ENCODE results near the gene KCNK7. TPM values are rescaled to one million over a fixed set of nuclear protein-coding genes. Genes with fewer than 3 reads are reported as not detected.

Gene KCNK7
- total and polyA plus RNA-seq, 4 donors = 0.46 to 2.8 (median 1.3) TPM

GRCh38 chr11:65619281-65619928 is 23.8 kb upstream of the KCNK7 start:
- peaks cover 0 to 9% (median 6%) of the 10 kb centered on the region in 5 donors for H3K4me1 ChIP-seq (ENCODE audit: control insufficient read depth in 5 of 5, insufficient read depth in 5 of 5, low read length in 5 of 5)
- DNase-seq = no peak
- H3K9ac ChIP-seq (ENCODE audit: insufficient read depth in 1 of 2, low read length in 2 of 2) = no peak overlapping the region
- H3K27me3 ChIP-seq (ENCODE audit: control insufficient read depth in 3 of 3, insufficient read depth in 3 of 3, low read length in 2 of 3) = no peaks in the 10 kb centered on the region
- TF ChIP-seq CTCF (IDR thresholded peaks at IDR 0.05; ENCODE audit: control extremely low read depth, extremely low read depth) = no peak
- H3K27ac ChIP-seq (ENCODE audit: low read depth in 1 of 2, low read length in 1 of 2) = no peak overlapping the region
- peaks cover 0 to 58% (median 23%) of the 10 kb centered on the region in 4 donors for H3K36me3 ChIP-seq (ENCODE audit: control insufficient read depth in 4 of 4, insufficient read depth in 4 of 4, low read length in 4 of 4)
- no peak for ATAC-seq (ENCODE audit: insufficient read depth, low FRiP score)
- no peak overlapping the region for H3K4me3 ChIP-seq
- 95 to 97% methylated on average over 29 of the region's 29 CpGs for WGBS, 2 donors
- no peaks in the 10 kb centered on the region for H3K9me3 ChIP-seq (ENCODE audit: control insufficient read depth in 4 of 4, insufficient read depth in 3 of 4, low read length in 3 of 4)

DNA sequence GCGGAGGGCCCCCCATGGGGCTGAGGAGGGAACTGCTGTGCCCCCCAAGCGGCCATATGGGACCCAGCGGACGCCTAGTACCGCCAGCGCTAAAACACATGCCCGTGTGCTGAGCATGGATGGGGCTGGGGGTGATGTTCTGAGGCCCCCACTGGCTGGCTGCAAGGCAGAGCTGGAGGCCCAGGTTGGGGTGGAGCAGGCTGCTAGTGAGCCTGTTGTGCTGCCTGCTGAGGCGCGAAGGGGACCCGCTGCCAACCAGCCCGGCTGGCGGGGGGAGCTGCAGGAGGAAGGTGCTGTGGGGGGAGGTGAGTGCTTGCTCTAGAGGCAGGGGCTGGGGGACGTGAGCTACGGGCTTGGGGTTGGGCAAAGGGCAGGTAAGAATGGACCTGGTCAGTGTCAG is 23.2 kb upstream of the KCNK7 start:
- 95 to 98% methylated on average over 14 of the region's 14 CpGs for WGBS, 2 donors
- TF ChIP-seq CTCF (IDR thresholded peaks at IDR 0.05; ENCODE audit: control extremely low read depth, extremely low read depth) = no peak
- Histone ChIP-seq H3K27ac (ENCODE audit: low read depth in 1 of 2, low read length in 1 of 2) (no peak overlapping the region), H3K36me3 (ENCODE audit: control insufficient read depth in 4 of 4, insufficient read depth in 4 of 4, low read length in 4 of 4) (peaks cover 0 to 52% (median 21%) of the 10 kb centered on the region in 4 donors), H3K4me3 (no peak overlapping the region), H3K27me3 (ENCODE audit: control insufficient read depth in 3 of 3, insufficient read depth in 3 of 3, low read length in 2 of 3) (no peaks in the 10 kb centered on the region), H3K4me1 (ENCODE audit: control insufficient read depth in 5 of 5, insufficient read depth in 5 of 5, low read length in 5 of 5) (peaks cover 0 to 9% (median 6%) of the 10 kb centered on the region in 5 donors), H3K9me3 (ENCODE audit: control insufficient read depth in 4 of 4, insufficient read depth in 3 of 4, low read length in 3 of 4) (no peaks in the 10 kb centered on the region), H3K9ac (ENCODE audit: insufficient read depth in 1 of 2, low read length in 2 of 2) (no peak overlapping the region)
- no peak for DNase-seq
- no peak for ATAC-seq (ENCODE audit: insufficient read depth, low FRiP score)

DNA sequence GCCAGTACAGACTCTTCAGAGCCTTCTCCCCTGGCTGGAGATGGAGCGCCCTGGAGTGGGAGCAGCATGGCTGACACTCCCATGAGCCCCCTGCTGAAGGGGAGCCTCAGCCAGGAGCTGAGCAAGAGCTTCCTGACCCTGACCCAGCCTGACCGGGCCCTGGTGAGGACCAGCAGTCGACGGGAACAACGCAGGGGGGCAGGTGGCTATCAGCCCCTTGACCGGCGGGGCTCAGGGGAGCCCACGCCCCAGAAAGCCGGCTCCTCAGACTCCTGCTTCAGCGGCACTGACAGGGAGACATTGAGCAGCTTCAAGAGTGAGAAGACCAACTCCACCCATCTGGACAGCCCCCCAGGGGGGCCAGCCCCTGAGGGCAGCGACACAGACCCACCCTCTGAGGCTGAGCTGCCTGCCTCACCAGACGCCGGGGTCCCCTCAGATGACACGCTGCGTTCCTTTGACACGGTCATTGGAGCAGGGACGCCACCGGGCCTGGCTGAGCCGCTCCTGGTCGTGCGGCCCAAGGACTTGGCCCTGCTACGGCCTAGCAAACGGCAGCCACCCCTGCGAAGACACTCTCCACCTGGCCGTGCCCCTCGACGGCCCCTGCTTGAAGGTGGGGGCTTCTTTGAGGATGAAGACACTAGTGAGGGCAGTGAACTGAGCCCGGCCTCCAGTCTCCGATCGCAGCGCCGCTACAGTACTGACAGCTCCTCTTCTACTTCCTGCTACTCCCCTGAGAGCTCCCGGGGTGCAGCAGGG is 22.6 kb upstream of the KCNK7 start:
- 95 to 97% methylated on average over 31 to 33 of the region's 33 CpGs for WGBS, 2 donors
- no peak for TF ChIP-seq CTCF (IDR thresholded peaks at IDR 0.05; ENCODE audit: control extremely low read depth, extremely low read depth)
- no peak overlapping the region for H3K9ac ChIP-seq (ENCODE audit: insufficient read depth in 1 of 2, low read length in 2 of 2)
- DNase-seq (no peak), ATAC-seq (ENCODE audit: insufficient read depth, low FRiP score) (no peak)
- no peak overlapping the region for H3K27ac ChIP-seq (ENCODE audit: low read depth in 1 of 2, low read length in 1 of 2)
- H3K4me1 ChIP-seq (ENCODE audit: control insufficient read depth in 5 of 5, insufficient read depth in 5 of 5, low read length in 5 of 5) = peaks cover 0 to 11% (median 6%) of the 10 kb centered on the region in 5 donors
- H3K9me3 ChIP-seq (ENCODE audit: control insufficient read depth in 4 of 4, insufficient read depth in 3 of 4, low read length in 3 of 4) = no peaks in the 10 kb centered on the region
- no peak overlapping the region for H3K4me3 ChIP-seq
- H3K36me3 ChIP-seq (ENCODE audit: control insufficient read depth in 4 of 4, insufficient read depth in 4 of 4, low read length in 4 of 4) = peaks cover 0 to 46% (median 21%) of the 10 kb centered on the region in 4 donors
- H3K27me3 ChIP-seq (ENCODE audit: control insufficient read depth in 3 of 3, insufficient read depth in 3 of 3, low read length in 2 of 3) = no peaks in the 10 kb centered on the region
